GM11168 (cell line): Measurements from ENCODE around the gene LDLRAP1.

Experiments used
- in situ Hi-C: fragments of 300-500 bp; cut with MboI; formaldehyde crosslinking; loops from one replicate; pipeline ENCODE4 v1.12.0; 2022; ENCODE audit warnings: low sequenced_read_pairs; ENCODE audit not compliant: unreplicated experiment

Gene LDLRAP1

DNA sequence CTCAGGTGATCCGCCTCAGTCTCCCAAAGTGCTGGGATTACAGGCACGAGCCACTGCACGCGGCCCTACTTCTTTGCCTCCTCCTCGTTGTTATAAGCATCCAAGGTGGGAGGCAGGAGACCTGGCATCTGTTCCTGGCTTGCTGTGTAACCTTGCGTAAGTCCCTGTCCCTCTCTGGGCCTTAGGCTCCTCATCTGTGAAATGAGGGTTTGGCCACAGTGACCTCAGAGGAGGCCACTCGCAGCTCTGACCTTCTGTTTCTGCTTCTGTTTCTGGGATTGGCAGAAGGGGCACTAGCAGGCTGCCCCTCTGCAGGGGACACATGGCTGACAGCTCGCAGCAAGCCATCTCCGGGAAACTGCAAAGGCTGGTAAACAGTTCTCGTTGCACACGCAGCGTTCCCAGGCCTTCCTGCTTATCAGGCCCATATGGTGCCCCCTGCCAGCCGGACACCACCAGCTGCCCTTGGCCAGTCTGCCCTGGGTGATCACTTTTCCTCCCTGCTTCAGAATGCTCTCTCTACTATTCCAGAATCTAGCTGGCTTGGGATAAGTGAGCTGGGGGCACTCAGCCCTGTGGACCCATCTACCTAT is 2.6 kb upstream of the LDLRAP1 start:
- in situ Hi-C loops, result no loop called here

DNA sequence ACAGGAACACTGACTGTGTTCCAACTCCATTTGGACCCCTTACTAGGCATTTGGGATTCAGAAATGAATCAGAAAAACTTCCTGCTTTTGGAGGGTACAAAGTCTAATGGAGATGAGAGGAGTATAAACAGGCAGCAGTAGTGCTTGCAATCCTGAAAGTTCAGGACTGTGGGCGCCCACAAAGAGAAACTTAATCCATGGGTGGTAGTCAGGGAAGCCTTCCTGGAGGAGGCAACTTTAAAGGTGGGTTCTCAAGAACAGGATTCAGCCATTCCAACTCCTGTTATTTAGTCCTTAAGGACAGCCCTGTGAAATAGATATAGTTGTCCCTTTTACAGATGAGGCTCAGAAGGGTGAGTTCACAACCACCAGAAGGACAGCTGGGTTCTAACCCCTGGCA is 2.0 kb upstream of the LDLRAP1 start:
- in situ Hi-C loops, result no loop called here

DNA sequence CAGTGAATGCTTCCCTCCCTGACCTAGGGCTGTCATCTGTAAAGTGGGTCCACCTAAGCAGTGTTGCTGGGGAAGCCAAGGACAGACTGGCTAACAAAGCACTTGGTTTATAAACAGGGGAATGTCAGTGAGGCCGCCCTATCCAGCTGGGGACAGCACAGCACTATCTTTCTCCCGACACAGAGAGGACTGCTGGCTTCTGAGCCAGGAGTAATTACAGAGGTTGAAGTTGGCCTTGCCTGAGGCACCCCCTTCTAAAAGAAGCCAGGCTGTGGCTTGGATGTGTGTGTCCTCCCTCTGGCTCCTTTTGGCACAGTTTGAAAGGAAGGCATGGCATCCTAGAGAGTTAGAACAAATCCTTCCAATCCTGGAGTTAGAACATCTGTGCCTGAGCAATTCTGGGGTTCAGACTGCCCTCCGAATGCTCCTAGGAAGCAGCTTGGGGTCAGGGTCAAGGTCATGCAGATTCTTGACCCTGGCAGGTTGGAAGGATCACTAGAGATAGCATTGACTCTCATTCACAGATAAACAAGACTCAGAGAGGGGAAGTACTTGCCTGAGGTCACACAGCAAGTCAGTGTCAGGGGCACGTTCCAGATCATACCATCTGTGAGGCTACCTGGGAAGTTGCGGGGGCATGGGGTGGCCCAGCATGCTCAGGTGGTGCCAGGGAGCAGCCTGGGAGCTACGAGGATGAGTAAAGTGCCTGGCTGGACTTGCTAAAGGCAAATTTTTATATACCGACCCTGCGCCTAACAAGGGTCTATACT is 1.3 kb upstream of the LDLRAP1 start:
- in situ Hi-C loops, result no loop called here

DNA sequence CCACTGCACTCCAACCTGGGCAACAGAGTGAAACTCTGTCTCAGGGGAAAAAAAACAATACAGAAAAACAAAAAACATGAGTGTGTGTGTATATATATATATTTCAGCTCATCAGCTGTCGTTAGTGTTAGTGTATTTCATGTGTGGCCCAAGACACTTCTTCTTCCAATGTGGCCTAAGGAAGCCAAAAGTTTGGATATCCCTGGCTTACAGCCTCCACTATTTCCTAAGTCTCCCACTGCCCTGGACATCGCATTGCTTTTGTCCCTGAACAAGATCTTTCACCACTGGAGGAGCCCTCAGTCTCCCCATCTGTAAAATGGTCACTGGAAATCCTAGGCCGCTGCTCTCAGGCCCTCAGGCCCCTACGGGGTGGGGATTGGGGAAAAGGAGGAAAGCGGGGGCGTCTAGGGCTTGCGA is 391 bp upstream of the LDLRAP1 start:
- in situ Hi-C loops, result no loop called here

DNA sequence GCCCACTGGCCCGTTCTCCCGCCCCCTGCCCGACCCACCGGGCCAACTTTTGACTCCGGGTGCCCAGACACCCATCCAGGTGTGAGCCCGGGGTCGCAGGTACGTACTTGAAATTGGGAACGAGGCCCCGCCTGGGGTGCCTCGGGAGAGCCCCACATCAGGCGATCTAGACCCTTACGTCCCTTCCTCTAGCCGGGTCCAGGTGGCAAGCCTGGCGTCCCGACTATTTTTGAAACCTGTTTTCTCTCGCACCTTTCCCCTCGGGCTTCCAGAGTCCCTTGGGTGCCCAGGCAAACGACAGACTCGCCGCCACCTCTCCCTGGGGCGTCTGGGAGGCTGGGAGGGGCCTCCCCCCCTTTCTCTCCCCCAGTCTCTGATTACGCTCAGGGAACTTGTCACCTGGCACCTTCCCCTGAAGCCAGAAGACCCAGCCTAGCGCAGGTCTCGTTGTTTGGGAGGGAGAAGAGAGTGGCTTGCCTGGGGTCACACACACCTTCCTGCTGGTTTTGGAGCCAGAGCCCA is 898 bp downstream of the LDLRAP1 start:
- in situ Hi-C loops, result no loop called here

DNA sequence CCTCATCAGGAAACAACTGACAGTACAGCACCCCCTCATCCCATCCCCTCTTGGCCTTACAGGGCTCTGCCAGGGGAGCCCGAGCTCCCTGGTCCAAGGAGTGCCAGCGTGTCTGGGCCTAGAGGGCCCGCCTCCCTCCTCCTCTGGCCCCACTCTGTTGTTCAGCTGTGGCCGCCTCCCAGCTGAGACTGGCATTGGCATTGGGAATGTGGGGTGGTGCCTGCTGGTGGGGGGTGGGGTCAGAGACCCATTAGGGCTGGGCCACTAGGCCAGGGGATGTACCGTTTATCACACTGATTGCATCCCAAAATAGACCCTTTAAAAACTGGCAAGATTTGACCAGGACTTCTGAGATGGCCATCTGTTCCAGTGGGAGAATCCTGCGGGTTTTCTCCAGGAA is 1.4 kb downstream of the LDLRAP1 start:
- in situ Hi-C loops, result no loop called here

DNA sequence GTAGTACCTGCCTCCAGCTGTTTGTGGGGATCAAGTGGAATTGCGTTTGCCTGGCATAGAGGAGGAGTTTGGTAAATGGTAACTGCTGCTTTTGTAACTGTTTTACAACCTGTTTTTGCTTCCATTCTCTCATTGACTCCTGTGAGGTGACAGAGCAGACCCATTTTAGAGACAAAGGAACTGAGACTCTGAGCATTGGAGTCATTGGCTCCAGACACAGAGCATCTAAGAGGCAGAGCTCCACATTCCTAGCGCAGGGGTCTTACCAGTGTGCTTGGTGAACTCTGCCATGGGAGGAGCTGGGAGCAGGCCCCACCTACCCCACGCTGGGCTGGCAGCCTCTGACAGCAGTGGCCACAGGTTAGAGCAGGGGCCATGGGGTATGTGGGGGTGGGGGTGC is 2.4 kb downstream of the LDLRAP1 start:
- in situ Hi-C loops, result no loop called here

DNA sequence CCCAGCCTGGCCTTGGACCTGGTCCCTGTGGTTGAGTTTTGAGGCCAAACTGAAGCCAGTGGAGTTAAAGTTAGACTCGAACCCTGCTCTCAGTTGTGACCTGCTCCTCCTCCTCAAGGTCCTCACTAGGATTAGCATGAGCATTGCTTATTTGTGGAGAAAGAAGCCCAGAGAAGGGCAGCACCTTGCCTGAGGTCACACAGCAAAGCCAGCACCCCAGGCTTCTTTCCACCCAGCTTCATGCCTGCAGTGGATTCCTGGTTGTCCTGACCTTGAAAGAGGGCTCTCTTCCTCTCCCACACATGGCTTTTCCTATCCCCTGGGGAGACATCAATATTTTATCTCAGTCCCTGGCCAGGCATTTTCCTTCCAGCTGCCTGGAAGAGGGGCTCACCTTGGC is 2.8 kb downstream of the LDLRAP1 start:
- in situ Hi-C loops, result no loop called here

DNA sequence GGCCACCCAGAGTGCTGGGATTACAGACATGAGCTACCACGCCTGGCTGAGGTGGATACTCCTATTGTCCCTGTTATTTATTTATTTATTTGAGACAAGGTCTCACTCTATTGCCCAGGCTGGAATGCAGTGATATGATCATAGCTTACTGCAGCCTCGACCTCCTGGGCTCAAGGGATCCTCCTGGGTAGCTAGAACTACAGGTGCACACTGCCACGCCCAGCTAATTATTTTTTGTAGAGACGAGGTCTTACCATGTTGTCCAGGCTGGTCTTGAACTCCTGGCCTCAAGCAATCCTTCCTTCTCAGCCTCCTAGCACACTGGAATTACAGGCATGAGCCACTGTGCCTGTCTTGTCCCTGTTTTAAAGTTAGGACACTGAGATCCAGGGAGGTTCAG is 5.2 kb downstream of the LDLRAP1 start:
- in situ Hi-C loops, result no loop called here

DNA sequence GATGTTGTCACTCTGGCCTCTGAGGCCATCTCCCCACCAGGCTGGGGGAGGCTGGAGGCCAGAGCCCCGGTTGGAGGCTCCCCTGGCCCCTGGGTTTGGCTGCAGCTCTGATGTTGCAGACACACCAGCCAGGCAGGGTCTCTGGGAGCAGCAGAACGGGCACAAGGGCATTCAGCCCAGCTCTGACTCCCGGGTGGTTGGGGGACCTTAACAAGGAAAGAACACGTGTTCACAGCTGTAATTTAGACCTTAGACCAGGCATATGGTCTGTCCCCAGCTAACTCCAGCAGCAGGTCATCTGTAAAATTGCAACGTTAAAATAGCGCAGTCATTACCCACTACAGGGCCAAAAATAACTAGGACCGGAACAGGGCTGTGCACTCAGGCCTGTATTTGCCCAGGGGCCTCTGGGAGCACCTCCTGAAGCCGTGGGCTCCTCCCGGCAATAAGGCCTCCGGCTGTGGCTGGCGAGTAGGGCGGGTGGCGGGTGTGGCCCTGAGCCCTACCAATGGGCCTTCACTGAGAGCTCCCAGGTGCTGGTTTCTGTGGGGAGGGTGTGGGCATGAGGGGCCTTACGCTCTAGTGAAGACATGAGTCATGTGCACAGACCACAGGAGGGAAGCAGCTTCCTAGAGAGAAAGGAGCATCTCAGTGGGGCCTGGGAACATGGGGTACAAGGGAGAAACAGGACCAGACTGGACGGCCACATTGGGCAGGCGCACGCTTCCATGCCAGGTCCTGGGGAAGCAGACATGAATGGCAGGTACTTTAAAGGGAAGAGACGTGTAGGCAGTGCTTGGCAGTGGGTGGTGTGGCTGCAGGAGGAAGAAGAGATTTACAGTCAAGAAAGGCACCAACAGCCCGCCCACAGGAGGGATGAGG is 6.1 kb downstream of the LDLRAP1 start:
- in situ Hi-C loops, result no loop called here

DNA sequence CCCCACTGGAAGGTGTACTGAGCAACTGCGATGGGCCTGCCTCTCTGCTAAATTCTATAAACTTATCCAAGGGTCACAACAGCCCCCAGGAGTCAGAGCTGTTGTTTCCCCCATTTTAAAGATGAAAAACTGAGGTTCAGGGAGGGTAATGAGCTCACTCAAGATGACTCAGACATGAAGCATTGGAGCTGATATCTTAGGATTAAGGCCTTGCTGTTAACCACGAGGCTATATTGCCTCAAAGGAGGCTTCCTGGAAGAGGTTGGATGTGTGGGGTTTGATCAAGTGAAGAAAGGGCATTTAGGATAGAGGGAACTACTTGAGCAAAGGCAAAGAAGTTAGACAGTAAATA is 6.7 kb downstream of the LDLRAP1 start:
- in situ Hi-C loops, result no loop called here

DNA sequence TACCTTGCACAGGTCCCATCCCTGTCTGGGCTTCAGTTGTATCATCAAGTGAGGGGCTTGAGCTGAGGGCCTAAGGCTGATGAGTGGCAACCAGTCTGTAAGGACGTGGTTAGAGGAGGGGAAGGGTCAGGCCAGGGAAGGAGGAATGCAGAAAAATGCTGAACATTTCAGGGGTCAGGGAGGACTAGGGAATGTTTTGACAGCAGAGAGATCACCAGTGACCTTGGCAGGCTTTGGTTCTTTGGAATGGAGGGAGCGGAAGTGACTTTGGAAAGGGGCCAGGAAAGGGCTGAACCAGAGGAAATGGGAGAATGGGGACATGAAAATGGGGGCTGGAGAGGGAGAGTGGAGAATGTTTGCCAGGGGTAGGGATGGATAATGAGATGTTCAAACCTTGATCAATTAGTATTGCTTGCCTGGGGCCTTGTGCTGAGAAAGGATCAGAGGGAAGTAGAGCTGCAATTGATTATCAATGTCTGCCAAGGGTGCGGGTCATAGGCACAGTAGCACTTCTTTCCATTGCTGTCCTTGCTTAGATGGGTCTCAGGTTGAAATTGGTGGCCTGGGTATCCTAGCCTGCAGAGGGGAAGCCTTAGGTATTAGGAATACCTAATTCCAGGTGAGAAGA is 7.4 kb downstream of the LDLRAP1 start:
- in situ Hi-C loops, result no loop called here

DNA sequence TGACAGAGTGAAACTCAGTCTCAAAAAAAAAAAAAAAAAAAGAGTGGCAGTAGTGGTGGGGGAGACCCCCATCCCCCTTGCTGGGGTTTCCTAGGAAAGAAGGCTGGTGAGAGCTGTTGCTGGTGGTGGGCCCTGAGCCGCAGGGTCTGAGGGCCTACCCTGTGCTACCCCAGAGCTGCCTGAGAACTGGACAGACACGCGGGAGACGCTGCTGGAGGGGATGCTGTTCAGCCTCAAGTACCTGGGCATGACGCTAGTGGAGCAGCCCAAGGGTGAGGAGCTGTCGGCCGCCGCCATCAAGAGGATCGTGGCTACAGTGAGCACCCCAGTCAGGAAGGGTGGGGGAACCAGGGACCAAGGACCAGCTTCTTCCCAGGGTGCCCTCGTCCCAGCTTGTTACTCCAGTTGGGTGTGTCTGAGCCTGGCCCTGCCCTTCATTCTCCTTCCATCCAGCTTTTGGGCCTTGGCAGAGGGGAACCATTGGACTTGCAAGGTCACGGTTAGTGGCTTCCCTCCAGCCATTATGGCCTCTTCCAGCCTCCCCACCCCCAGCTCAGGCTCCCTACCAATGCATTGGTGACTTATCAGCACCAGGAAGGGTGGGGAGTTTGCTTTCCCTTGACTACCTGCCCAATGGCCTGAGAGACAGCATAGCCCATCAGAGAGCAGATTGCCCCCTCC is 10.5 kb downstream of the LDLRAP1 start:
- in situ Hi-C loops, result no loop called here

DNA sequence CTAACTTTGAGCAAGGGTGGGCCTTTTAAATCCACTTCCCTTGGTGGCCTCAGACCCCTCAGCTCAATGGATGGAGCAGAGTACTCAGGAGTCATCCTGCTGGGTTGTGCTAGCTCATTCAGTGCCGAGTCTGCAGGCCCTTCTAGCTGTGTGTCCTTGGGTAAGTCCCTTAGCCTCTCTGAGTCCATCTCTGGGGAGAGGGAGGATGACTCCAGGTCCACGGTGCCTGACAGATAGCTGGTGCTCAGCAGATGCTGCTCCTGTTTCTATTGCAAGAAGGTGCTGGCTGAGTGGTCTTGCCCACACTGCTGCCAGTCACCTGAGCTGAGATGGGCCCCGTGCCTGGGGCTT is 11.0 kb downstream of the LDLRAP1 start:
- in situ Hi-C loops, result no loop called here

DNA sequence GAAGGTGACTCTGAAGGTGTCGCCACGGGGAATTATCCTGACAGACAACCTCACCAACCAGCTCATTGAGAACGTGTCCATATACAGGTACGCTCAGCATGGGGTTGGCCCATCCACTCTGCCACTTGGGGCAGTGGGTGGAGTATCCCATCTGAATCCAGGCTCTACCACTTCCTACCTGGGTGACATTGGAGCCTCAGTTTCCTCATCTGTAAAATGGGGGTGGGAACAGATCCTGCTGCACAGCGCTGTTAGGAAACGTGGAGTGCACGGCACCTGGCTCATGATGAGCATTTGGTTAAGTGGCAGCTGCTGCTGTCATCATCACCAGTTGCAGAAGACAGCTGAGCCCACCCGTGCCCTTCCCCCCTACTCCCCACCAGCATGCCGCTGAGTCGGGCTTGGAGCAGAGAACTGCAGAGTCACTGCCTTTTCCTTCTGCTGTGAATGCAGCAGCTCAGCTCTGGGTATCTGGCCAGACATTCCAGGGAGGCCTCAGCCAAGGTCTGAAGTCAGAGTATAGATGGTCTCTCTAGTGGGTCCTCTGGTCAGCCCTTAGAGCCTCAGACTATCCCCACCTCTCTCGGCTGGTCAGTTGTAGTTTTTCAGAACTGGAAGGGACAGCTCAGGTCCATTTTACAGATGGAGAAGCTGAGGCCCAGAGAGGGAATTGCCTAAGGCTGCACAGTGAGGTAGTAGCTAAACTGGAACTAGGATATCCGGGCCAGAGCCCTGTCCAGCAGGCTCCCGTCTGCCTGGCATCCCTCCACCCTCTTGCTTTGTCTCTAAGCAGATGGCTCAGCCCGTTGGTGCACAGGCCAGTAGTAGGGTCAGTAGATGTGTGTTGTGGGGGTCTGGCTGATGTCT is 11.7 kb downstream of the LDLRAP1 start:
- in situ Hi-C loops, result no loop called here

DNA sequence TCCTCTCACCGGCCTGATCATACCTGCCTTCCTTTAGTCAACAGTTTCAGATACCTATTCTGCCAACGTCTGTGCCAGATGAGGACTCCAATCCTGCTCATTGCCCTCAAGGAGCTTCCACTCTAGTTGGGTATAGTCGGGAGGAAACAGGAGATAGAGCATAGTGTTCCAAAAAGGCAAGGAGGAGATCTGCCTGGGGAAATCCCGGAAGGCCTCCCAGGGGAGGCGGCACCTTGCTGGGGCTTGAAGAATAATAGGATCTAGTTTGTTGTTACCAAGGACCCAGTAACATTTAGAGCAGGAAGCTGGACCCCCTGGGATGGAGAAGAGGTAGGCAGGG is 12.3 kb downstream of the LDLRAP1 start:
- in situ Hi-C loops, result no loop called here

DNA sequence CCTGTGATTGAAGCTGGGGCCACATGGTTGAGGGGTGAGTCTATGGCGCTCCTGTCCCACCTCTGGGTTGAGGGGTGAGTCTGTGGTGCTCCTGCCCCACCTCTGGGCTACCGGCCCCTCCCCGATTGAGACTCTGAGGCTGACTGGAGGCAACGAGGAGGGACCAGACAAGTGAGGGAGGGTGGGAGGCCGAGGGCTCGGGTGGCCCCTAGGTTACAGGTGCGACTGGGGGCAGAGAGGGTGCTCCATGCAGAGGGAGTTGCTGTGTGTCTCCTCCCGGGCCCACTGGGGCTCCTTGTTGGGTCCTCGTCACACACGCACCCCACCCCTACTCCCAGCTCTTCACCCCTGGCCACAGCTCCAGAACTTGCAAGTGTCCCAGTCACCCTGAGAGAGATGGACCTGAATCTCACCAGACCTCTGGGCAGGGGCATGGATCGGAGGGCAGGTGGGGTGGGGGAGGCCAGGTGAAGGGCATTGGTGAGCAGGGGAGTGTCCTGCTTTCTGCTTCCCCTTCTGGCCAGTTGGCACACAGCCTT is 12.8 kb downstream of the LDLRAP1 start:
- in situ Hi-C loops, result no loop called here

DNA sequence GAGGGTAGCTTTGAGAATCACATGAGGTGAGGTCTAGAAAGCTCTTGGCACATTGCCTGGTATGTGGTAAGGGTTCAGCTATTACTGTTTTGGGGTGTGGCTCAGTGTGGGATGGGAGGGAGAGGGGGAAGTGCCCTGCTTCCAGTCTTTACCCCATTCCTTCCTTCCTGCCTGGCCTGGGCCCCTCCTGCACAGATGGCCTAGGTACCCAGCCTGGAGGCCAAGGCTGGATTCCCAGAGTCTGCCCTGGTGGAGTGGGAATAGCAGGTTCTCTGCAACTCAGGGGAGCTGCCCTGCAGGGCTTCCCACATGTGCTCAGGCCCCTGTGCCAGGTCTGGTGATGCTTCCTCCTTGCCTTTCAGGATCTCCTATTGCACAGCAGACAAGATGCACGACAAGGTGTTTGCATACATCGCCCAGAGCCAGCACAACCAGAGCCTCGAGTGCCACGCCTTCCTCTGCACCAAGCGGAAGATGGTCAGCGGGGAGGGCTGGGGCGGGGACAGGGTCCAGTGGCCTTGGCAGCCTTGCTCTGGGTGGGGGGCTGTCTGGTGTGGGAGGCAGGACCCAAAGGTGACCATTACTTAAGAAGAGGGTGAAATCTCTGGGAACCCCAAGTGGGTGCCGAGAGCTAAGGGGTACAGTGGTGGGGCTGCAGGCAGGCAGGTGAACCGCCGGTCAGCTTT is 13.5 kb downstream of the LDLRAP1 start:
- in situ Hi-C loops, result no loop called here

DNA sequence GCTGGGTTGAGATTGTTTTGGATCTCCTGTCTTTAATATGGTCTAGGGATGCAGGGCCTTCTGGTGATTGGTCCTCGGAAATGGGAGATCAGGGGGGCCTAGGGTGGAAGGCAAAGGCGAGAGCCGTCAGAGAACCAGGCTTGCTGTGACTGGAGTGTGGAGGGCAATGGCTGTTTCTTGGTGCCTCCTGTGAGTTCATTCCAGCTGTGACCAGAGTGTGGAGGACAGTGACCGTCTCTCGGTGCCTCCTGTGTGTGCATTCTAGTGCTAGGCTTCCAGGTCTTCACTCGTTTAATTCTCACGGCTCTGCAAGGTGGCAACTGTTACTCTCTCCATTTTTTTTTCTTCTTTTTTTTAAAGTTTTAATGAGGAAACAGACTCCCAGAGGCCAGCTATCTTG is 14.1 kb downstream of the LDLRAP1 start:
- in situ Hi-C loops, result no loop called here
